Activated CD8-positive, alpha-beta memory T cell treated with anti-CD3 and anti-CD28 coated beads, Interleukin-2, amount 50 U/mL, for 4 hours (primary cell): ENCODE measurements around the gene VSIG10.

ENCODE experiments used
- DNase-seq: peaks from one replicate; pipeline ENCODE4 v3.0.0-alpha.2; 2020

Gene VSIG10

DNA sequence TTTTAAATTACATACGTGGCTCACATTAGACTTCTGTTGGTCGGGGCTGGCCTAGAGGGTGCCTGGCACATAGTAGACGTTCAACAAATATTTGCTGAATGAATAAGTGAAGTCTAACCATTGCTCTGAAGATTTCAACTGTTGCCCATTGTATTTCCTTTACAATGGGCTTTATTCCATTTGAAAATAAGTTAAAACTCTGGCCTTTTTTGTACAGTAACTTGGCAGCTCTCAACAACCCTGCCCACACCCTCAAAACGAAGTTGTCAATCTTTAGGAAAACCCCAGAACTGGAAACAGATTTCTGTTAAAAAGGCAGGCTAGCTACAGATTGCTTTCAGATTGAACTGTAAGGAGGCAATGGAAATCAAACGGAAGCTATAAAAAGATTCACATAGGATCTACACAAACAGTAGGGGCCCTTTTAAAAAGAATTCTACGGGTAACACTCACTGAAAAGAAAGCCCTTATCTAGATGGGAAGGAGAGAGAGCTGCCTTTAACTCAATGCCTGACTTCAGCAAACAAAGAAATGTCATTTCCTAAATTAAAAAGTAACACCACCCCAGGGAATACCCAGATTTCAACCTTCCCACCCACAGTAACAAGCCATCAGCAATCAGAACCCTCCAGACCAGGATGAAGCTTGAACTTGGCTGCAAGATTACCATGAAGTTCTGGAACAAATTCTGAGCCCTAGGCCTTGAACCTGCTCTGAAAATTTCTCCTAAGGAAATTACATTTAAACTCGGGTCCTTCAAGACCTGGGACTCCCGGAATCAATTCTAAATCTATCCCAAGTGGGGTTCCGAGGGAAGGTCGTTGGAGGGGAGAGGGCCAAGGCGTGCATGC is 44.2 kb downstream of the VSIG10 start:
- no peak for DNase-seq

DNA sequence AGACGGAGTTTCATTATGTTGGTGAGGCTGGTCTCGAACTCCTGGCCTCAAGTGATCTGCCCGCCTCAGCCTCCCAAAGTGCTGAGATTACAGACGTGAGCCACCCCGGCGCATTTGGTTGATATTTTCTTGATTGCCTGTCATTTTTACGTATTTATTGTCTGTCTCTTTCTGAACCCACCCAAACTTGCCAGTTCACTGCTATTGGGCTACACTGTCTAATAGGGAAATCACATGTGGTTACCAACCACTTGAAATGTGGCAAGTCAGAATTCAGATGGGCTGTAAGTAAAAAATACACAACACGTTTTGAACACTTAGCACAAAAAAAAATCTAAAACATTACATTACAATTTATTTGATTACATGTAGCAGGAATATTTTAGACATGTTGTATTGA is 44.9 kb downstream of the VSIG10 start:
- no peak for DNase-seq

DNA sequence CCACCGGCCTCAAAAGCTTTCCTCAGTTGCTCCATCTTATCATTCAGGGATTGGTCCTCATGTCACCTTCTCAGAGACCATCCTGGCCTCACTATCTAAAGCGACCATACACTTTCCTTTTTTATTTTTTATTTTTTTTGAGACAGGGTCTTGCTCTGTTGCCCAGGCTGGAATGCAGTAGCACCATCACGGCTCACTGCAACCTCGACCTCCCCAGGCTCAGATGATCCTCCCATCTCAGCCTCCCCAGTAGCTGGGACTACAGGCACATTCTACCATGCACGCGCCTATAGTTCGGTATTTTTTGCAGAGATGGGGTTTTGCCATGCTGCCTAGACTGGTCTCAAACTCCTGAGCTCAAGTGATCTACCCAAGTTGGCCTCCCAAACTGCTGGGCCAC is 45.6 kb downstream of the VSIG10 start:
- DNase-seq: no peak

DNA sequence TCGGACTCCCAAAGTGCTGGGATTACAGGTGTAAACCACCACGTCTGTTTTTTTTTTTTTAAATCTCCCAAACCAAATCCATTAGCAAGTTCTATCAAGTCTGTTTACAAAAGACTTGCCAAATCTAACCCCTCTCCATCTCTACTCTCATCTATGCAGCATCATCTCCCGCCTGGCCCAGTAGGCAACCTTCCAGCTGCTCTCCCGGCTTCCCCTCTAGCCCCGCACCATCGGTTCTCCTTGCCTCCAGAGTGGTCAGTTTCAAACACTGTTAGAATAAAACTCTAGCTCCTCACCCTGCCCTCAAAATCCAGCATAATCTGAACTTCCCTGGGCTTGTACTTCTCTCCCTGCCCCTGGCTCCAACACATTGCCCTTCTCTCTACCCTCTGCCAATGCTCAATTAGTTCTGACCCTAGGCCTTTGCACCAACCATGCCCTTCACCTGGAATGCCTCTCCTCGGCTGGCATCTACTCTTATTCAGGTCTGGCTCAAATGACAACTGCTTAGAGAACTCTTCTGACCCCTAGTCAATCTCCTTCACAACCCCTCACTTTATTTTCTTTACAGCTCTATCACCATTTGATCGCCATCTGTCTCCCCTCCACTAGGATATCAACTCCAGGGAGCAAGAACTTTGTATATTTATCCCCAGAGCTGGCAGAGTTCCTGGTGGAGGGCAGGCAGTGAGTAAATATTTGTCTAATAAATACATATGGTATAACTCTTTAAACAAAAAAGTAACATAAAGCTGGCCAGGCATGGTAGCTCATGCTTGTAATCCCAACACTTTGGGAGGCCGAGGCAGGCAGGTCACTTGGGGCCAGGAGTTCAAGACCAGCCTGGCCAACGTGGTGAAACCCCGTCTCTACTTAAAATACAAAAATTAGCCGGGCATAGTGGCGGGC is 47.7 kb downstream of the VSIG10 start:
- DNase-seq: no peak

DNA sequence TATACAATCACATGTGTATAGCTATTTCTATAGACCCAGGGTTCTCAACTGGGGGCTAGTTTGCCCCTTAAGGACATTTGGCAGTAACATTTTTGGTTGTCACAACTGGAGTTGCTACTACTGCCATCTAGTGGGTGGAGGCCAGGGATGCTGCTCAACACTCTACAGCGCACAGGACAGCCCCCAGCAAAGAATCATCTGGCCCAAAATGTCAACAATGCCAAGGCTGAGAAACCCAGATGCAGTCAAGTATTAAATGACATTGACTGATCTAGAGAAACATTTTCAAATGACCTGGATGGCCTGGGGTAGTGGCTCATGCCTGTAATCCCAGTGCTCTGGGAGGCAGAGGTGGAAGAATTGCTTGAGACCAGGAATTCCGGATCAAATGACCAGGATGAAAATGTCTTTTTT is 48.7 kb downstream of the VSIG10 start:
- peak; percentile 67 for DNase-seq

DNA sequence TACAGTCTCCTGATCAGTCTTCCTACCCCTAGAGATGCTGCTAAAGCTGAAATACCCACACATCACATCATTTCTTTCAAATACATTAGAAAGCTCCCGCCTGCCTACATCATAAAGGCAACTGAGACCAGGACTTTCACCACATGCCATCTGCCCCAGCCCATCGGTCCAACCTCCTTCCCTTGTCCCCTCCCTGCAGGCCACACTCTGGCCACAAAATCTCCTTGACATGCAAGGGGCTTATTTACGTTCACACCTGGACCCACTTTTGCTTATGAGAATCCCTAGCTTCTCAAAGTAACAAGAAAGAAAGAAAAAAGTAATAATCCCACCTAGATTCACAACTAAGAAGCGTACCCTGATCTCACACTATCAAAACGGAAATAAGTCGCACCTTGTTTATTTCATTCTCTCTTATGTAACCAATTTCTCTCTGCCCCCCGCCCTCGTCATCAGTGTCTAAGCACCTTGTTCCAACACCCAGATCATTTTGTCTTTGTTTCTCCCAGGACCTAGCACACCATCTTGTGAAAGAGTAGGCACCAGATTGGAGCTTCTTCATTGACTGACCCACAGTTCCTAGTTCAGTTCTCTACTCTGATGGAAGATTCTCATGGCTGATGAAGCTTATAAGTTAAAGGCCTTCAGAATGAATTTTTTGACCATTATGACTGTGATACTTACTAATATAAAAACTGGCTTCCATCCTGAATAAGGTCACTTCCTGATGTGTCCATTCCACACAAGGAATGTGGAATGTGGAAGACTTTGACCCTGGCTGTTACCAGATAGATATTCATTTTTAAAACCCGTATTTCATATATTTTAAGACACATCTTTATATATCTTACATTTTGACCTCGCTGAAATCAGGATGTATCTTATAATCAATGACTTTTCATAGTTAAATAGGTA is 50.5 kb downstream of the VSIG10 start:
- no peak for DNase-seq

DNA sequence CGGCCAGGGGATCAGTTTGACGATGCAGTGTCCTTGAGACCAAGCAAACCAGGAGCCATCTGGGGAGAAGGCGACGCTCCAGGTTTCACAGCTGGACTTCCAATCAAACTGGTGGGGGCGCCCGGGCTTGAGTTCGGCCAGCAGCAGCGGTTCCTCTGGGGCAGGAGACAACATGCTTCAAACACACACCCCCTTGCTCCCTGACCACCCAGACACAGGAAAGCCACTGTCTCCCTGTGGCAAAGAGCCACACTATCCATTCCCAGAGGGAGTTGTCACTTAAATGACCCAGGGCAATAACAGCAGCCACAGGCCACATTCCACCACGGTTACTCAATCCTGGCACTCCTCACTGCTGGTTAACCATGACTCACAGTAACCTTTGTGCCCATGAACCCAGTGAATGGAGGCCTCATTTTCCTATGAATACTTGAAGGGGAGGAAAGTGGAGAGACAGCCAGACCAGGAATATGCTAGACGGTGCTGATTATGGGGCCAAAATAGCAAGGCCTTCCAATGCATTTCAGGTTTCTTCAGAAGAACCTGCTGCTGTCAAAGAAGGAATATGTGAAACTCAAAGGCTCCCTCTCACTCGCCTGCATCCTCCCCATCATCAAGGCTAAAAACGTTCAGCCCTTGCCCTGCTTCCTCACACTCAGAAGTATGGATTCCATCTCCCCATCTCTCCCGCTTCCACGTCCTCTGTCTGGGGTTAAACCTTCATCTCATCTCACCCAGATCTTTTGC is 51.3 kb downstream of the VSIG10 start:
- DNase-seq: no peak

DNA sequence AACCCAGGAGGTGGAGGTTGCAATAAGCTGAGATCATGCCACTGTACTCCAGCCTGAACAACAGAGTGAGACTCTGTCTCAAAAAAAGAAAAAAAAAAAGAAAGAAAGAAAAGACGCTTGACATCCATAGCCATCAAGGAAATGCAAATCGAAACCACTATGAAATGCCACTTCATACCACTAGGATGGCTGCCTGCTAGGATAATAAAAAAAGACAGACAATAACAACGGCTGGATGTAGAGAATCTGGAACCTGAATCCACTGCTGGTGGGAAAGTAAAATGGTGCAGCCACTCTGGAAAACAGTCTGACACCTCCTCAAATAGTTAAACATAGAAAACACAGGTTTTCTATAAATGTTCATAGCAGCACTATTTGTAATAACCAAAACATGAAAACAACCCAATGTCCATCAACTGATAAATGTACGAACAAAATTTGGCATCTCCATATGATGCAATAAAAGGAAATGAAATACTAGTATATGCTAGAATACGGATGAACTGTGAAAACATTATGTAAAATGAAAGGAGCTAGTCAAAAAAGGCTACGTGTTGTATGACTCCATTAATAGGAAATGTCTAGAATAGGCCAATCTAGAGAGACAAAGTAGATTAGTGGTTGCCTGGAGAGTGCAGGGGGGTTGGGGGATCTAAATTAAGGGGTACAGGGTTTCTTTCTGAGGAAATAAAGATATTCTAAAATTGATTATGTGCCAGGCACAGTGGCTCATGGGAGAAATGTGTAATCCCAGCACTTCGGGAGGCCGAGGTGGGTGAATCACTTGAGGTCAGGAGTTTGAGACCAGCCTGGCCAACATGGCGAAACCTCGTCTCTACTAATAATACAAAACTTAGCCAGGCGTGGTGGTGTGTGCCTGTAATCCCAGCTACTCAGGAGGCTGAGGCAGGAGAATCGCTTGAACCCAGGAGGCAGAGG is 52.6 kb downstream of the VSIG10 start:
- no peak for DNase-seq

DNA sequence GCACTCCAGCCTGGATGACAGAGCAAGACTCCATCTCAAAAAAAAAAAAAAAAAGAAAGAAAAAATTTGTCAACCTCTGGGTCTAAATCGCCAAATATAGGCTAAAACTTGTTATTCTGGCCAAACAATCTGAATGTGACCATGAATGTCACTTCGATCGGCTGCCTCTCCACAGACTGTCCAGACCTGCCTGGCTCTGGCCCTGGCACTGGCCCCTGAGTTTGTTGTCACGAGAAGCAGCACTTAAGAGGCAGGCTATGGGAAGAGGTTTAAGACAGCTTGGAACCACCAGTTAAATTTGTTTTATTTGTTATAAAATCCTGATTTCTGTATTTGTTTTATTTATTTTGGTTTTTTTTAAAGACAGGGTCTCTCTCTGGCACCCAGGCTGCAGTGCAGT is 57.4 kb downstream of the VSIG10 start:
- DNase-seq: no peak

DNA sequence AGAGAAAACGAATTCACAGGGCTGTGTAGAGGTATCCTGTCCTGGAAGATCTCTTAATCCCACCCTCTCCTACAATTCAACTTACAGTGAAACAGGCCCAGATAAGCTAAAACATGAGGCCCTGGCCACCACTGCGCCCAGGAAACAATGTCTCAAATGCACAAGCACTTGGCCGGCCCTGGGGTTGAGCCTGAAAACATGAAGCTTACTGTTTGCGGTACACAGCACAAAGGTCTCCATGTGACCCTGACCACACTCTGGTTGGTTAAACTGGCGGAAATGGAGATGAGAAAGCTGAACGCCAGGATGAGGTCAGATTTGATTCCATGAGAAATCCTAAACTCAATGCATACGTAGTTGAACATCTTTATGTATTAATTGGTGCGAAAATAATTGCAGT is 59.2 kb downstream of the VSIG10 start:
- no peak for DNase-seq

DNA sequence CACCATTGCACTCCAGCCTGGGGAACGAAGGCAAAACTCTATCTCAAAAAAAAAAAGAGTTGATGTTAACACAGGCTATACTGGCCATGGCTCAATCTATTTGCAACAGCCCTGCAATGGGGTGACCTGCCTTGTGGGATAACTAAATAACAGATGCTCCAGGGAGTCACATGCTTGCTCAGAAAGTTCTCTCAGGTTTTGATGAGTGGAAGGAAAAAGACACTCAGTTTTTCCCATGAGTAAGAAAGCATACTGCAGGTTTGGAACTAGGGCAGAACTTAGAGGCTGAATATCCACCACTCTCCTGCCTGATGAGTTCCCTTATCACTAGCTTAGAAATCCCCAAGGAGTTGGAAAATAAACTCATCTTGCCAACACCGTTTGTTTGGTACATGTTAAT is 59.7 kb downstream of the VSIG10 start:
- DNase-seq: no peak

DNA sequence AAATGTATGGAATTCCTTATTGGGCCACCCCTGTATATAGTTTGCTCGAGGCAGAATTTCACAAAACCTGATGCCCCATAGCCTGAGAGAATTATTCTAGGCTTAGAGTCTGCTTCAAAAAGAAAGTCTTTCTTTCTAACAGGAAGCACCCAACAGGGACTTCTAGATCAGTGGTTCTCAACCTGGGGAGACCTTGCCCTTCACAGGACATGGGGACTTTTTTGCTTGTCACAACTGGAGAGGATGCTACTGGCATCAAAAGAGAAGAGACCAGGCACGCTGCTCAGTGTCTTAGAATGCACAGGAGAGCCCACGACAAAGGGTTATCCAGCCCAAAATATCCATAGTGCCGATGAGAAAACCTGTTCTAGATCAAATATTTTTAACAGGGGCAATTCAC is 61.7 kb downstream of the VSIG10 start:
- no peak for DNase-seq

DNA sequence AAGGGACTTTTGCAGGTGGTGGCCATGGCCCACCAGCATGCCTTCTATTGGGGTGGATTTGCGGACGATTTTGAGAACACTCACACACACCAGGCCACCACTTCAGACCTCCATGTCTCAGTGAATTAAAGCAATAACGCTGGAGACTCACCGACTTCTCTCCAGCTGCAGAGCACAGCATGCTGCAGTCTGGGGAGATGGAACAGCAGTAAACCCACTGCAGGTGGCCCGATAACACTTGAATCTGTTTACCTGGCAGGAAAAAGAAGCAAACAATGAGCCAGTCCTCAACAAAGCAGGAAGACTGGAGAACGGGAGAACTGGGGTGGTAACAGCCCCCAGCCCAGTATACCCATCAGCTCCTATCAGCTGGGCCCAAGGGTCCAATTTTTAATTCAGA is 65.7 kb downstream of the VSIG10 start:
- no peak for DNase-seq

DNA sequence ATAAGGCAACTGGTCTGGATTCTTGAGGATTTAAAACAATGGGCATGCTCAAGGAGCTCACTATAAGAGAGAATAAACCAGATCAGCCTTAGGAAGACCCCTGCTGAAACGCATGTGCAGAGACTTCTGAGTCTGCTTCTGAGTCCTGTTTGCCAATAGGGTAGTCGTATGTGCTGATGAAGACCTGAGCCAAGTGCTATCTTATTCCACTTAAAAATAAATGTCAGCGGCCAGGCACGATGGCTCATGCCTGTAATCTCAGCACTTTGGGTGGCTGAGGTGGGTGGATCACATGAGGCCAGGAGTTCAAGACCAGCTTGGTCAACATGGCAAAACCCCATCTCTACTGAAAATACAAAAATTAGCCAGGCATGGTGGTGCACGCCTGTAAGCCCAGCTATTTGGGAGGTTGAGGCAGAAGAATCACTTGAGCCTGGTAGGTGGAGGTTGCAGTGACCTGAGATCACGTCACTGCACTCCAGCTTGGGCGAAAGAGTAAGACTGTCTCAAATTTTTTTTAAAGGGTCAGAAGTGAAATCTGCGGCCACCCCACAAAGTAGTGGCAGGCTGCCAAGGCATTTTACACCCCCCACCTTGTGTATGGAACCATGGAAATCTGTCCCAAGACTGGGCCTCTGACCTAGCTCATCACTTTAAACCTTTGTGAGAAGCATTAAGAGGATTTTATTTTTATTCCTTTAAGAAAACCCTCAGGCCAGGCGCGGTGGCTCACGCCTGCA is 67.0 kb downstream of the VSIG10 start:
- DNase-seq: no peak

DNA sequence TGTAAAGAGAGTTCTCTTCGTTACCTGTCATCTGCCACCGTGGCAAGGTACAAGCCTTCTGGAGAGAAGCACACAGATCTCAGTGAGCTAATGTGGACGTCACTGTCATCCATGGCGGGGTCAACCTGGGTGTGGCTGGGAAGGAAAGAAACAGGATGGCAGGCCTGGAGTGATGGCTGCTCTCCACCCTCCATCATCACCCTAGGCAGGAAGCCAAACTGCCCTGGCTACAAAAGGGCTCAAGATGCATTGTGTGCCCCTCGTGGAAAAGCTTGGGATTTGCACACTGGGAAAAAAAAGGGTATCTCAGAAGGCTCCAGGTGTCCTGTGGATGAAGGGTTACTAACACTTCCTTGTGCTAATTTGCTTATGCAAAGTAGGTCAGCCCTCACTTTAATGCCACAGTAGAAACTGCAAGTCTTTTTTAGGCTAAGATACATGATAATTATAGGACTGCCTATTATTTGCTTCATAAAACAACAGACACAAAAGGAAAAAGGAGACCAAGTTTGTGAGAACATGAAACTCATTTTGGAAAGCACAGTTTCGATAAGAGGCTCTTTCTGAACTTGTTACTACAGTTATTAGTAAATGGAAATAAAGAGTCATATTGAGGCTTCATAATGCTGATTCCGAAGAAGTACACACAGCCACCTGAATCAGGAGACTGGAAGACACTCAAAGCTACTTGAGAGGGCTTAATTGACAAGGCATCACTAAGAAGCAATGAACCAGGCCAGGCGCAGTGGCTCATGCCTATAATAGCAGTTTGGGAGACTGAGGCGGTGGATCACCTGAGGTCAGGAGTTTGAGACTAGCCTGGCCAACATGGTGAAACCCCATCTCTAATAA is 68.4 kb downstream of the VSIG10 start:
- no peak for DNase-seq

DNA sequence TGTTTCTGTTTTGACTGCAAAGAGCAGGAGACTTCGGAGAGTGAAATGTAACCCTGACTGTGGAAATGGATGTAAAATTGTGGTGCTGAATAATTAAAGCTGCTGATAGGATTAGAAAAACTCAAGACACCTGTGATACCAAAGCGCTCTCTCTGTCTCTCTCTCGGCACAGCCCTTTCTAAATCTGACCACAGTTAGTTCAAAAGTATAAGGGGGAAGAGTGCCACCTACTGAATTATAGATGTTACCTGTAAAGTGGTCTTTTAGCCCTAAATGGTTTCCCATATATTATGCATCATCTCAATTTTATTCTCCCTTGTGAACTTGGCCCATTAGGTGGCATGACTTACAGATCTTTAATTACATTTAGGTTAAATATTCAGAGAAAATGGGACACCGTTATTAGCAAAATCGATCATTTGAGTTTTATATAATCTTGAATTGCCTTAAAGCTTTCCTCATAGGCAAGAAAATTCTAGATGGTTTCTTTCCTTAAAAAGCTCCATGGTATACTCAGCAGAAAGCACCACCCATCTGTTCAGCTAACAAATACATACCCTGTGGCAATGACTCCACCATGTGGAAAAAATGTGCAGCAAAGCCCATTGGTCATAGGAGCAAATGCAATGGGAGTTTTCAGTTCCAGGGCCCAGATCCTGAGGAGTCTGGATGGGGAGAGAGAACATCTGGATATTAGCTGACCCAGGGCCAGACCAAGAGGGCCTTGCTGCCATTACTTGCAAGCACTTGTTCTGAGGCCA is 69.2 kb downstream of the VSIG10 start:
- DNase-seq: no peak

DNA sequence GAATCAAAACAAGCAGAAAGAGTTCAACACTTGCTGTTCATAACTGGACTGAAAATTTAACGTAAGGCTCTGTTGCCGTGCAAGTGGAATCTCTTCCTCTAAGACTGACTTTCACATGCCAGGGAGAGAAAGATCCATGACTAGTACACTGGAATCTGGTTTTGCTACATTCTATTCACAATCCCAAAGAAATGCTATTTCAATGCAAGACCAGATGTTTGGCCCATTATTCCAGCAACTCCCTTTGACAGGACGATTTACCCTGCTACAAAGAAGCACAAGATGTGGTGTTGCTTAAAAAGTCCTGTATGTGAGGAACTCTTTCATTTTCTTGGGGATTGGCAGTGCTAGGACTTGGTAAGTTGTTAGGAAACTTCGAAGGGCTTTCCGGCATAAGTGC is 69.9 kb downstream of the VSIG10 start:
- no peak for DNase-seq

DNA sequence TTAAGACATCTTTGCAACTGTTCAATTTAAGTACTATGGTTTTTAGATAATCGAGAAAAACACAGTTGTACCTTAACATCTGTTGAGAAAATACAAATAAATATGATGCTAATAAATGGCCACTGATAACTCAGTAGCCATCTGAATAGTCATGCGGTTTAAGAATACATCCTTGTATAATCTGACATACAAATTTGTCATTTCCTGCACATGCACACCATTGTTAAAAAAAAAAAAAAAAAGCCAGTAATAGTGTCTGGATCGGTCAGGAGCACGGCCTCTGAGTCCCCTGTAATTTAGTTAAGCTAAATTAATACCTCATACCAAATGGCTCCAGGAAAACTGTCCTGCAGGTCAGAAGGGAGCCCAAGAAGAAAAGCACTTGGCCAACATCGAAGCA is 70.5 kb downstream of the VSIG10 start:
- no peak for DNase-seq

DNA sequence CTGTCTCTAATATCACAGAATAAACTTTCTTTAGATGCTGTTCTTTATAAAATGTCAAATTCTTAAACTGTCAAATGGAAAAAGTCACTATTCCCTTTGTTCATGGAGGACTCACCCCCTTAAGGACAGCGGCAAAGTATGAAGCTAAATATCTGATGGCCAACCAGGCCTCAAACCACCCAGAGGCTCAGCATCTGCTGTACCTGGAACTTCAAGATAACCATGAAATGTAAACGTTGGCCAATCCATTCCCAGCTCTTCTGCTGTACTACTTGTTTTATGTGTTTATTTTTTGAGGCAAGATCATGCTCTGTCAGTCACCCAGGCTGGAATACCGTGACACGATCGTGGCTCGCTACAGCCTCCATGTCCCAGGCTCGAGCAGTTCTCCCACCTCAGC is 71.6 kb downstream of the VSIG10 start:
- no peak for DNase-seq
